GM19193 (cell line): ENCODE measurements around the gene SLAMF6.

Experiments
- POLR2A ChIP-seq: IDR thresholded peaks from 4 replicates; pipeline ENCODE4 v1.6.1; 2011; ENCODE audit not compliant: insufficient read depth, insufficient read length; ENCODE audit errors: extremely low read depth

The SLAMF6 gene

DNA sequence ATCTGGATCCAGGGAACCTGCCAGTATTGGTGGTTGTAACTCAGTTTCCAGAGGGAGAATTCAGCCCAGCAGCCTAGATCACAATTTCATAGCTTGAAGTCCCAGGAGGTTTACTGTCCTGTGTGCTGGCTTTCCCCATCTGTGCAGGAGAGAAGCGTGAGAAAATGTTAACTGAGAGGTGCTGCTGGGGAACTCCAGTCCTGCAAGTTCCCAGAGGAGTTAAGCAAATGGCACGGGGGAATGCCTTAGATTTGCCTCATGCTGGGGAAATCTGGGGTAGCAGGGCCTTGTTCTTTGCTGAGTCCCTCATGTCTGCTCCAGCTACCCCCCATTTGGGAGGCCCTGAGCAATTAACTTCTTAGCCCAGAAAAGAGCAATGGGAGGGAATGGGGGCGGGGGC, 25.1 kb upstream of the SLAMF6 start:
- TF ChIP-seq POLR2A = peak; percentile 34

DNA sequence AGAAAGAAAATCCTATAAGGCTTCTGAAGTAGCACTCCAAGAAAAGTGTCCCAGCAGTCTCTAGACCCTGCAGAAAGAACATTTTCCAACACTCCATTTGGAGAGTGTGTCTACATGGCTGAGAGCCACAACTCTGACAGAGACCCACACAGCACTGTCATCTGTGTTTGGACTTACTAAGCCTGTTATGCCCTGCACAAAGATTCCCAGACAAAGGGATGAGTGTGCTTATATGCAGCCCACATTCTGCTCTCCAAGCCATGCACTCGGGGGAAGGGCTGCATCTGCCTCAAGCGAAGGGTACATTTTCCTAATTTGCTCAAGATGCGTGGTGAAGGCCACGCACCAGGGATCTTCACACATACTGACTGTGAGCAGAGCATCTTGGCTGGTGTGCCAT, 24.4 kb upstream of the SLAMF6 start:
- no peak for TF ChIP-seq POLR2A

DNA sequence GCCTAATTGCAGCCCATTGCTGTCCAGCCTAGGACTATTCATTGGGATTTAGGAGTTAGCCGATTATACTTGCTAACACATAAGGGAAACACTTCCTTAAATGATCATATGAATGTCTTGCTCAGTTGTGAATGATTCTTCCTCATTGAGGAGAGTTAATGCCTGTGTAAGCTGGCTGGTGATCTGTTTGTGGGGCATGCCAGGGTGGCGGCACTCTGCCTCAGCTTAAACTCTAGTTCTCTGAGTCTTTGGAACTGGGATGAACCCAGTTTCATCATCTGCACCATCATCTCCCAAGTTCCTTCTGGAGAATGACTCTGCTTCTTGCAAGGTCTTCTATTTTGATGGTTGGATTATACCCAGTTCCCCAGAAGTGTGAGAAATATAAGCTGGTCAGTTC, 23.9 kb upstream of the SLAMF6 start:
- TF ChIP-seq POLR2A = no peak

DNA sequence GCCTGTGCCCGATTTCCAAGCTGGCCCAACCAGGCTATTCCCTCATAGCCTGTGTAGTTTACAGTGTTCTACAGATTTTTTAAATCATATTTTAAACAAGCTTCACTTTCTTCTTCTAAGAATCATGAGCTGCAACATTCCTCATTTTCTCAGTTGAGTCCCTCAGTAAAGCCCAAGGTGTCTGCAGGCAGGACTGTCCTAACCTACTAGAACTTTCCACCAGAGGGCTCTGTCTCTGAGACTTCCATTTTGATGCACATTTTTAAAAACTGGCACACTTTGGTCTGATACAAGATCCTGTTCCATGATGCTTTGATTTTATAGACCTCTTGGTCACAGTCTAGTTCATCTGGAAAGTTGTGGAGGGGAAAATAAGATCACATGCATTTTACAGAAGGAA, 21.6 kb upstream of the SLAMF6 start:
- no peak for TF ChIP-seq POLR2A

DNA sequence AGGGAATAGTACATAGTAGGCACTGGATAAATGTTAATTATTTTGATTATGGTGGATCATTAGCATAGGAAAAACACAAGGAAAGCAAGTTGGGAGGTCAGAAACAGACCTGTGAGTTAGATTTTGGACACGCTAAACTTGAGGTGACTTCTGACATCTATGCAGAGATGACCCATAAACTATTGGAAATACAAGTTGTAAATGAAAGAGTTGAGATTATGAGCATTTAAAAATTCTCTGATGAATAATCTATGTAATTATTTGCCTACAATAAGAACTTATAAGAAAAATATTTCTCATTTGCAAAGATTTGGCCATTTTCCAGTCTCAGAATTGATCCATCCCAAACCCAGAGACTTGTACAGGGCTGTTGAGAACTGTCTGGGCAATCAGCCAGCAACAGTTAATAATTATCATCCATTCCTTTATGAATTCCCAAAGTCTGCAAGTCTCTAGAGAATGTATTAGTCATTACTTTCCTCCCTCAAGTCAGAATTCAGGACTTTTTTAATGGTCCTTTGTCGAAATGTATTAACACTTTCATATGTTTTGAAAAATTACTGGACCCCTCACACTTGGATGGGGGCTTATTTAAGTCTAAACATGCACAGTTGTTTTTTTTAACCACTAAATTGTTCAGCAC, 19.4 kb upstream of the SLAMF6 start:
- TF ChIP-seq POLR2A = no peak

DNA sequence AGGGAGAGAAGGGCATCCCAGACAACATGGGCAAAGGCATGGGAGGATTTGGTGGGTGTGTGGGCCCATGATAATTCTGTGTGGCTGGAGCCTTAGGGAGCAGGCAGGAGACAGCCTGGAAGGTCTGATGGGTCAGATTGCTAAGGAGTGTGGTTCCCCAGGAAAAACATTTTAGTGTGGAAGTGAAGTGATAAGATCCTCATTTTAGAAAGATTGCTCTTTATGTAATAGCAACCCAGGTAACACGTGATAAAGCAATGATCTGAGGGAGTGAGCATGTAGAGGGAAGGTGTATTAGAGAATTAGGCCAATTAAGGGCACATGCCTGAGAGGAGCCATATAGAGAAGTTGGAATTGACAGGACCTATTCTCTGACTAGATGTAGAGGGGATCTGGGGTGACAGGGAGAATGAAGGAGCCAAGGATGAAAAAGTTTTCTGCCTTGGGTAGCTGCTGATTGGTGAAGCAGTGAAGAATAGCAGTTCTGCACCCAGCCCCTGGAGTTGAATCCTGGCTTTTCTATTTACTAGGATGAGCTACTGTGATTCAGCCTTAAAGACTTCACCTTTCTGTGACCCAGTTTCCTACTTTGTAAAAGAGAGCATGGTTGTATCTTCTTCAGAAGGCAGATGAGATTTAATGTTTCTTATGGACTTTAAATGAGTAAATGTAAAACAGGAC, 18.7 kb upstream of the SLAMF6 start:
- TF ChIP-seq POLR2A = no peak

DNA sequence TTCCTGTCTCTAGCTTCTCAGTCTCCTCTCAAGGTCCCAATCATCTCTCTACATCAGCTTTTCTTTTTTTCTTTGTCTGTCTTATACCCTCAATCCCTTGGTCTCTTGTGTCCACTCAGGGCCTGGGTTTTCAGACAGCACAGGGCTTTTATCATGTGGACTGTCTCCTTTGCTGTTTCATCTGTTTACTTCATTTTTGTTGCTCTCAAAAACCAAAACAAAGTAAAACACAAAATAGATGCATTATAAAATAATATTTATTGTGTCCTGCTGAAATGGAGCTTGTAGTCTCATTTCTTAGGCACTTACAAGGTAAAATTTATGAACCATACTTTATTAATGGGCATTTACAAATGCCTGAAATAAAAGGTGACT, 17.8 kb upstream of the SLAMF6 start:
- TF ChIP-seq POLR2A = no peak

DNA sequence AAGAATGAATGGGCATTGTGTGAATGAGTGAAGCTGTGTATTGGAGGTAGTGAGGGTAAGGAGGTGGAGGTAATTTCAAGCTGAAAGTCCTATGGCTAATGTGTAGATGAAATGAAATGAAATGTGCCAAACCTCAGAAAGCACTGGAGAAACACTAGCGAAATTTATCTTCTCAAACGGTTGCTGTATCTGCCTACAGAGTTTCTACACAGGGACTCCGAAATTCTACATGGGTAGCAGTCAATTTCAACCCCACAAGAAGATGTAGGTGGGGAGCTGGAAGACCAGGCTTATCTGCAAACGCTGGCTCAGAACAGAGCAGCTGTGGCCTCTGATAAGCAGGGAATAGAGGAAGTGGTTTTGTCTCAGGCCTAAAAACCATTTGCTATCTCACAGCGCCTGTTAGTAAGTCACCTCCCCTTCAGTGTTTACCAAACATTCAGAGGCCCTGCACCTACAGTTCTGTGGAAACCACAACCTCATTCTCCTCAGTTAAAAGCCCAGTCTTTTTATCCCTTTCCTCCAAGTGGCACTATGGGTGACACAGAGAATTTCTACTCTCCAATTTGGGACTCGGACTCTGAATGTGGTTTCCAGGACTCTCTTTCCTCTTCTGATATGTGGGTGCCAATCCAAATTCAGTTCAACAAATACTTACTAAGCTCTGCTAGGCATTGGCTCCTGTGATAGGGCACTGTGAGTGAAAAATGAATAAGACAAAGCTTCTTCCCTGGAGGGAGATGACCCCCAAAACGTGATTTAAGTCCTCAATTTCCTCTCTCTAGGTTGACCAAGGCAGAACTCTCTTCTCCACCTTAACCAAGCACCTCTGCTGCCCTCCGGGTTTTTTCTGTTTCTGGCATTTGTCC, 17.2 kb upstream of the SLAMF6 start:
- peak; percentile 48 for TF ChIP-seq POLR2A

DNA sequence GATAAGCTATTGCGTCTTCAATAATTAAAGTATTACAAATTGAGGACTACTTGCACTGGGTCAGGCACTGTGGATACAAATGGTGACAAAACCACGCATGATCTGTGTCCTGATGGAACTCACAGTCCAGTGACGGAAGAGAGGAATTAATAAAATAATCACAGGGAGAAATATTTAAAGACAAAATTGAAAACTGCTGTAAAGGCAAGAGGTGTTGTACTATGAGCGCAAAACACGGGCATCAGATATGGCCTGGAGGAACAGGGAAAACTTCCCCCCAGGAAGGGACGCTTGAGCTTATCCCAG, 16.6 kb upstream of the SLAMF6 start:
- TF ChIP-seq POLR2A = no peak

DNA sequence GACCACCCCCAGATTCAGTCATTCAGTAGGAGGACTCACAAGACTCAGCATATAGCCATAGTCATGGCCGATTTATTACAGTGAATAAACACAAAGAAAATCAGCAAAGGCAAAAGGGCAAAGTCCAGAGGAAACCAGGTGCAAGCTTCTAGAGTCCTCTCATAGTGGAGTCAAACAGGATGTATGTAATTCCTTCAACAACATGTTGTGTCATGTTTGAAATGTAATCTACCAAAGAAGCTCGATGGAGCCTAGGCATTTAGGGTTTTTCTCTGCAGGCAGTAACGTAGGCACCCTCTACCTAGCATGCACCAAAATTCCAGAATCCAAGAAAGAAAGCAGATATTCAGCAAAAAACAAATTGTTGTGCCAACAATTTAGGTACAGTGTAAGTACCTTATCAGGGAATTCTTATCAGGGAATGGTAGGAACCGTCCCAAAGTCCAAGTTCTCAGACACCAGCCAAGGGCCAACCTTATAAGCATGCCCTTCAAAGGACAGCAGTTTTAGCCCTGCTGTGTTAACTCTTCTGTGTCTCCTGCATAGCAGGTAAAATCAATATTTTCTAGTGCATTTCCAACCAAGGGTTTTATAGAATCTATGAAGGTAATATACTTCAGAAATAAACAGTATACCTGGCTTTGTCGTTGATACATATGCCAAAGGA, 16.1 kb upstream of the SLAMF6 start:
- no peak for TF ChIP-seq POLR2A

DNA sequence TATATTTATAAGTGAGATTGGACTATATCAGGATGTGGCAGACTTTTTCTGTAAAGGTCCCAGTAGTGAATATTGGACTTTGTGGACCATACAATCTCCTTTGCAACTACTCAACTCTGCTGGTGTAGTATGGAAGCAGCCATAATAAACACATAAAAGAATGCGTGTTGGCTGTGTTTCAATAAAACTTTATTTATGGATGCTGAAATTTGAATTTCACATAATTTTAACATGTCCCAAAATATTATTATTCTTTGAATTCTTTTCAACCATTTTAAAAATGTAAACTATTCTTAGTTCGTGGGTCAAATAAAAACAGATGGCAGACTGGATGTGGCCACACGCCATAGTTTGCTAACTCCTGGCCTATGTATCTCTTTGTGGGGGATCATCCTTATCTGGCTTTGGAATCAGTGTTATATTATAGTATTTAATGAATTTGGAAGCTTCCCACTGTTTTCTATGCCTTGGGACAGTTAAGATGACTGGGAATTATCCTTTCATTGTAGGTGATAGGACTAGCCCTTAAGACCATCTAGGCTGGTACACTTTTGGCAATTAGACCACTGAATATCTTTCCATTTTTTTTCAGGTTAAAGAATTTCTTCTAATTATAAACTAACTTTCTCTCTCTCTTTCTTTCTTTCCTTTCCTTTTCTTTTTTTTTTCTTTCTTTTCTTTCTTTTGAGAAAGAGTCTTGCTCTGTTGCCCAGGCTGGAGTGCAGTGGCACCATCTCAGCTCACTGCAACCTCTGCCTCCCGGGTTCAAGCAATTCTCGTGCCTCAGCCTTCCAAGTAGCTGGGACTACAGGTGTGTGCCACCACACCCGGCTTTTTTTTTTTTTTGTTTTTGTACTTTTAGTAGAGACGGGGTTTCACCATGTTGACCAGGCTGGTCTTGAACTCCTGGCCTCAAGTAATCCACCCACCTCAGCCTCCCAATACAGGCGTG, 14.9 kb upstream of the SLAMF6 start:
- TF ChIP-seq POLR2A = no peak

DNA sequence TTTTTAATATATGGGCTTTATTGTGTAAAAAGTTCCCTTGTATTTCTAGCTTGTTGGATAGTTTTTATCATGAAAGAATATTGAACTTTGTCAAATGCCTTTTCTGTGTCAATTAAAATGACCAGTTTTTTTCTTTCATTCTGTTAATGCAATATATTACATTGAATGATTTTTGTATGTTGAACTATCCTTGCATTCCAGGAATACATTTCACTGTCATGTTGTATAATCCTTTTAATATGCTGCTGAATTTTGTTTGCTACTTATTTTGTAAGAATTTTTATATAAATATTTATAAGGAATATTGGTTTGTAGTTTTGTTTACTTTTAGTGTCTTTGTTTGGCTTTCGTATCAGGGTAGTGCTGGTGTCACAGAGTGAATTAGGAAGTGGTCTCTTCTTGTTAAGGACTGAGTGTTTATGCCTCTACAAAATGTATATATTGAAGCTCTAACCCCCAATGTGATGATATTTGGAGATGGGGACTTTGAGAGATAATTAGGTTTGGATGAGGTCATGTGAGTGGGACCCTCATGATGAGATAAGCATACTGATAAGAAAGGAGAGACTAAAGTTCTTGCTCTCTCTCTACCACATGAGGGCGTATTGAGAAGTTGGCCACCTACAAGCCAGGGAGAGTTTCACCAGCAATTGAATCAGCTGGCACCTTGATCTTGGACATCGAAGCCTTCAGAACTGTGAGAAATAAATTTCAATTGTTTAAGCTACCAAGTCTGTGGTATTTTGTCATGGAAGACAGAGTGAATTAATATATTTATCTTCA, 12.0 kb upstream of the SLAMF6 start:
- no peak for TF ChIP-seq POLR2A

DNA sequence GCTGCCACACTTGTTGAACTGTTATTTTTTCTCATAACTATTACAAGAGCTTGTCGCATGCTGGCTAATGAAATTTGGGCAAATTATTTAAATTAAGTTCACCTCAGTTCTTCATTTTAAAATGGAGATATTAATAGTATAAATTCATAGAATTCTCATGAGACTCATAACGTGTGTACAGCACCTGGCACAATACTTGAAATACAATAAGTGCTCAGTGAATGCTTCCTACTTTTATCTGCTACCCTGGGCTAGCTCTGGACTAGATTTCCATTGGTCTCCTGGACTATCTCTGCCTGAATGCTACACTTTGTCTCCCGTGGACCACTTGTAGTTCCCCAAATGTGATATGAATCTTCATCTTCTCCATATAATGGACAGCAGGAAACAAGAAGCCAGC, 919 bp downstream of the SLAMF6 start:
- no peak for TF ChIP-seq POLR2A

DNA sequence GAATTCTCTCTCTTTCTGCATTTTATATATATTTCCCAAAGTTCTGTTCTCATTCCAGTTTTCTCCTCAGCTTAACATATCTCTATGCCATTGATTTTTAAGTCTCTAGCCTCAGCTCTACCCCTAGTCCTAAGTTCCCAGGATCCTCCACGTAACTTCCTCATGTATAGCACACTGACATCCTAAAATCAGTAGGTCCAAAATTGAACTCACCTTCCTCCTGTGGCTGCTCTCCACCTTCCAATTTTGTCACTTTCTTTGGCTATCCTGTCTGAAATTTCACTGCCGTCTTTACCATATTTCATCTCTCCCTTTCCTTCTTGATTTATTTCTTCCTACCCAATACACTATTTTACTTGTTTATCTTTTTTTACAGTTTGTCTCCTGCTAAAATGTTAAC, 1.5 kb downstream of the SLAMF6 start:
- no peak for TF ChIP-seq POLR2A
